DMS53 treated with DMSO at 0.1 percent for 48 hours (cell line): Measurements from ENCODE around the gene BACH2.

Source experiments
- DNase-seq: peaks from one replicate; lab custom pipeline; 2025; ENCODE audit not compliant: unreplicated experiment; lab: John Stamatoyannopoulos, UW

BACH2 gene

DNA sequence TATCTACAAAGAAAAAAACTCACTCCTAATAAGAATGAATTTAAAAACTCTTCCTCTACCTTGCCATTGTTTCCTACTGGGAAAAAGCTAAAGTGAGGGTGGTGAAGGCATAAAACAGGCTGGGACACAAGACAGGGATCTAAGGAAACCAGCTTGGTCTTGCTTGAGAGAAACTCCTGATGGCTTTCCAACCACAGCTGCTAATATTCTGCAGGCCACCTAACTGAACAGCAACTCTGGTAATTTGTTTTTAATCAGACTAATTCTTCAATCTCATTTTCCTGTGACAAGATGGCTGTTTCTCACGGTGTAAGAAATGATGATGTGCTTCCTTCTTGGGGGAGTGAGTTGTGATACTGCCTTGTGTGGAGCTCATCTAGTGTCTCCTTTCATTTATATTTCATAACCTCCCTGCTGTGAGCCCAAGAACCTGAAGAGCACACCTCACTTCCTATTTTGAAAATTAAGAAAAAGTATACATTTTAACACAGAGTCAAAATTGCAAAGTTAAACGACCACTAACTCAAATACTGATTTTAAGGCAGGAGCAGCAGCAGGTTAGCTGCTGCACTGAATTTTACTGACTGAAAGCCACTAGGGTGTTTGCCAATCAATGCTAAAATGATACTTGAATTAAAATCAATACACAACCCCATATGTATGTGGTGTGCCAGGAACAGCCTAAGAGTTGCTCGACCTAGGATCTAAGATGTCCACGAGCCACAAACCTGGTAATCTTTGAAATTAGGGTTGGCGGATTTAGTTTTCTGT lies 58.0 kb downstream of the BACH2 start:
- no peak for DNase-seq

DNA sequence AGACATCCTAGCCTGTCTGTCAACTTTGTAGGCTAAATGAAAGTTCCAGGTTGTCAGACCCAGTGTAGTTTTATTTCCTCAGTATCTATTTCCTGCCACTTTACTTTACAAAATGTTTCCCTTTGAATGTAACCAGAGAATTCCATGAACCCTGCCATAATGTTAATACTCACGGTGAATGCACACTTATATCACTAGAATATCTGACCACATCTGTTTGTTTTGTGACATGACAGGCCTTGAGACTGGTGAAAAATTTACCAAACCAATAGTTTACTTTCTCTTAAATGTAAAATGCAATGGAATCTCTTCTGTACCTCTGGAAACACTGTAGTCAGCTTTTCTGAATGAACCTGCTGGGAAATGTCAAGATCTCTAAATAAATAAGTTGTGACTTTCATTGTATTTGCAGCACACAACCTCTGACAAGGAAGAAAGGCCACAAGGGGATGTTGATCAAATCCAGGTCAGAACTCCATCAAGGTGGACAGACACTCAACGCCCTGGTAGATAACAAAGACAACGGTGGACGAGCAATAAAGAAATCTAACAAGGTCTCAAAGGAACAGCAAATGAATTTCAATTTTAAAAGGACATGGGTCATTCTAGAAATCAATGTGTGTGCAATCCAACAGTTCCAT lies 59.2 kb downstream of the BACH2 start:
- no peak for DNase-seq

DNA sequence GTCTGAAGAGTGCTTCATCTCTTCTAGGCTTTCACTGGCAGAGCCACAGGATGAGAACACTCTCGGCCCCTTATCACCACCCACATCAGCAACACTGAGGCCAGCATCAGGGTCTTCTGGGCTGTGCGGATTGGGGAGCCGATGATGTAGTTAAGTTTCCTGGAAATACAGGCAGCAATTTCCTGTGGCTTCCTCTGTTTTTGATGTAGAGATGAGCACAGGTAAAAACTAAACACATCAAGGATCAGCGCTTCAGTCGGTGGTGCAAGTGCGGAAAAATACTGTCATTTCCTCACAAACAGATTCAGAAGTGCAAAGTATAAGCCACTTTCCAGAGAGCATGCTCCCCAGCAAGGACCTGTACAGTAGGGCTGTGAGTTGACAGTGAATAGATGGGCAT lies 62.6 kb downstream of the BACH2 start:
- DNase-seq = no peak

DNA sequence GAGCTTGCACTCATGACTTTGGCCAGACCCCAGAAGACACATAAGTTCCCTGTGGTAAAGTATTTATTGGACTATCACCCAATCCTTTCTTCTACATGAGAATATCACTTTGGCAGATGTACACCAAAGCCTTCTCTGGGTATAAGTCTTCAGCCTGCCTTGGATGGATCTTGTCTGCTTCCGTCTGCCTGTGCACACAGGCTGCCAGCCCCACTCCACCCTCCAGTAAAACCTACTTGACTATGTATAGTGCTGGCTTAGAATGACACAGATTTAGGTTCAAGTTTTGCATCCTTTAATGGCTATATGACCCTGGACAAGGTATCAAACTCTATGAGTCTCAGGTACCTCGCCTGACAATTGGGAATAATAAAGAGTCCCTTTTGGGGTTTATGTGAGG lies 63.4 kb downstream of the BACH2 start:
- DNase-seq = no peak

DNA sequence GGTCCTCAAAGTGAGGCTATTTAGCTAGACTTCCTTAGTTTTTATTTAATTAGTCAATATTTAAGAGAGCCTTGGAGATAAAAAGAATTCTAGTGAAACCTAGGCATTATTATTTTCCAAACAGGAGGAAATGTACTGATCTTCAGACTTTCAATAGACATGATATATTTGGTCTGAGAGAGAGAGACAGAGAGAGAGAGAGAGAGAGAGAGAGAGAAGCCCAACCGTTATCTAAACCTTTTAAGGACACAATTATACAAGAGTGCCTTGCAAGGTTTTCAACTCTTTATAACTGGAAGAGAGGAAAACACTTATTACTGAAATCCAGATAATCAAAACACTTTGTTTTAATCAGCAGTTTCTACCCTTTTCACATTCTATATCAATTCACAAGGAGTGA lies 64.8 kb downstream of the BACH2 start:
- DNase-seq = no peak

DNA sequence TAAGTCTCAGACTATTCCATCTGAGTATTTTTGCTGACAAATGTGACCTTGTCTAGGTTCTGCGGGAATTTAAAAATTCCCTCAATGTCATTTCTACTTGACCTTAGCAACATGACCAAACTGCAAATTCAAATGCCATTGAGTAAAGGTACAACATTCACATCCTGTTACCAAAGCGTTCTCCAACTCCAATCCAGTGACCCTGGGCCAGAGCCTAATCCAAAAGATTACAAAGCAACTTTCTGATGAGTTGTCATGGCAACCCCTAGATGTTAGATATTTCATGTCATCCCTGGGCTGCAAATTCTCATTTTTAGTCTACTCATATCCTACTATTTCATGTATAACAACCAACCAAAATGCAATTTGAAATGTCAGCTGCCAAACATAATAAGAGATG lies 65.3 kb downstream of the BACH2 start:
- no peak for DNase-seq

DNA sequence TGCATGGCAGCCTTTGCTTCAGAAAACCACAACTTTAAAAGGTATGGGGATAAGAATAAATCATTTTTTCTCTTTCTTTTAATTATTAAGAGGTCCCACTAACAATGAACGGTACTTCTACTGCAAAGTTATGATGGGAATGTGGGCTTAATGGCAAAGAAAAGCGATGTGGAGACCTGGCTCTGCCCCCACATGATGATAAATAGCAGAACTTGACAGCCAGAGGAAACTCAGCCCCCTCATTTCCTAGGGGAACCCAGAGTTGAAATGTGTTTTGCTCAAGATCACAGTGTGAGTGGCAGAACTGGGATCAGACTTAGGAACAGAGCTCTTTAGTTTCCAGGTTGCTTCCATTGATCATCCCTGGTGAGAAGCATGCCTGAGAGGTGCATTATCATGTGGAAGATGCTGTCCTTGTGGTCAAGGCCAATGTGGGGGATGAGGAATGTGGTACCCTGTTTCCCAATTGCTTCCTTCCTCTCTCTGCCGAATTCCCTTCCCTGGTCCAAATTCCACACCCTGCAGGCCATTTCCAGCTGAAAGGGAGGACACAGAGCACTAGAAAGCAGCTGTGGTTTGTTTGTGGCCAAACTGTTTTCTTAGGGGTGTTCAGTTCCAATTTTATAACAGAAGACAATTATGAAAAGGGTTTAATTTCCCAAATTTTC lies 66.0 kb downstream of the BACH2 start:
- no peak for DNase-seq

DNA sequence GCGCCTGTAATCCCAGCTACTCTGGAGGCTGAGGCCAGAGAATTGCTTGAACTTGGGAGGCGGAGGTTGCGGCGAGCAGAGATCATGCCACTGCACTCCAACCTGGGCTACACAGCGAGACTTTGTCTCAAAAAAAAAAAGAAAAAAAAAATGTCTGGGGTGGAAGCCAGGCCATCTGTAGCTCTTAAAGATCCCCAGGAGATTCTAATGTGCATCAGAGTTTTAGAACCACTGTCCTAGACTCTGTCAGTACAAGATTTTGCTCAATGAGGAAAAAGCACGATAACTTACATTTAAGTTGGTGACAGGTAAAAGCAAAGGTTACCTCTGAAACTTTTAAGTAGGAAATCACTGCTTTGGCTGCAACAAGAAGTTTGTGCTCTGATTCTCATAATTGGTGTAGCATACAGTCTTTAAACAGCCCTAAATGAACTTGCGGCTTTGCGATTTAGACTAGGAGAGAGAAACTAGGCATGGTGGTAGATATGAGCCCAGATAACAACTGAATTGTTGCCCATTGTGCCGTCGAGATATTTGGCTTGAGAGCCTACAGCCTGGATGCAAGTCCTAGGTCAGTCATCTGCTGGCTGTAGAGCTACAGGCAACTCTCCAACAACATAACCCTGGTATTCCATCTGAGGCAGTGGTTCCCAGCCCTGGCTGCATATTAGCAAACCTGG lies 67.2 kb downstream of the BACH2 start:
- DNase-seq = no peak

DNA sequence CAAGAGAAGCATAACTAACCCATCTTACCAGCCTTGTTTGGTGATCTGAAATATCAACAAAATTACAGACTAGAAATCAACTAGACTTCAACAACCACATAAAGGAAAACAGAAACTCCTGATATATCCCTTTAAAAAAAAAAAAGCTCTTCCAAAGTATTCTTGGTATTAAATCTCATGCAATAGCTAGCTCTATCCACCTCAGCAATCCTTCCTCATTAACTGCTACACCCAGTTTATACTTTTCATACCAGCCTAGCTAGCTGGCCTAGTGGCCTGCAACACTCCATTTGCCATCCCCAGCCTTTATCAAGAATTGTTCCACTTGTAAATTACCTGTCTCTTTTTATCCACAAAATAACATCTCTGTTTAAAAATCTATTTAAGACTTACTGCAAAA lies 69.0 kb downstream of the BACH2 start:
- no peak for DNase-seq

DNA sequence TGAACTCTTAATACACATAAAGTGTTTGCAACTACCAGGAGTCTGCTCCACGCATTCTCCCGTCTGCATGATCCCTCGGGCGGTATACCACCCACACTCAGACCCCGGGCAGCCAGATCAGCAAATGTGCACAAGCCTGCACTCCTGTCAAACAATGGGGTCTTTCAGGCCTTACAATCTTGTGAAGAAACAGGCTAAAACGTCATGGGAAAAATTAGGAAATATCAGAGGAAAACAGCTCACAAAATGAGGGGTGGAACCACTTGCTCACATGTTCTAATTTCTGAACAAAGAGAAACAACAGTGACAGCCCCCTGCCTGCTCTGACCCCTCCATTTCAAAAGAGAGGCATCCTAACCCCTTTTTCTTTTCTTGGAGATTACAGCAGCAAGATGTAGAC lies 69.4 kb downstream of the BACH2 start:
- DNase-seq = no peak

DNA sequence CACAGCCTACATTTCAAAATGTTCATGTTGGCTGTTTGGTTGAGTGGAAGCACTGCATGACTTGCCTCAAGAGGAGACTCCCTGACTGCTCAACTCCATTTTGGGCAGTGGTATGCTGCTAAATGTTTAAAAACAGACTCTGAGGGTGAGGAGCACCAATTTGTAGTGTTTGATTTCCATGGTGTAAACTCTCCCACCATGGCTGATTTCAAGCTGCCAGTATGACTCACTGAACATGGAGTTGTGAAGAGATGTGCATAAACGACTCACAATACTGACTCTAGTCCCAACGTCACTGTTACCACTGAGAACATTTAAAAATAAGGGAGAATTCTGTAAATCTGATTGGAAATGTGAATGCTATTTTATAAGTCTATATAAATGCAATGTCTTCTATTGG lies 70.4 kb downstream of the BACH2 start:
- no peak for DNase-seq

DNA sequence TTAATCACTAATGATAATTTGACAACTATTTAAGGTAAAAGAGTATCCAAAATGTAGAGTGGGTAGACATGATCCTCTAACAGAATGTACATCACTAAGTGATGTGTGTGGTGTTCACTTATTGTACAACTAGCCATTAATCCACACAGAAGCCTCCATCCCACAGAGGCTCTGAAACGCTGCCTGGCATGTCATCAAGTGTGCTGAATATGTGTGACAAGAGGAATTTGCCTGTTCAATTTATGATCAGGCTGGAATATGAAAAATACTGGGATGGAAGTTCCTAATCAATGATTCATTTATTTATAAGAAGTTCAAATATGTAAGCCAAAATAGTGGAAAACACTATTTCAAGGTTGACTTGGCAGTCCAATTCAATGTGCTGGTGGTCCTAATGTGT lies 72.4 kb downstream of the BACH2 start:
- no peak for DNase-seq

DNA sequence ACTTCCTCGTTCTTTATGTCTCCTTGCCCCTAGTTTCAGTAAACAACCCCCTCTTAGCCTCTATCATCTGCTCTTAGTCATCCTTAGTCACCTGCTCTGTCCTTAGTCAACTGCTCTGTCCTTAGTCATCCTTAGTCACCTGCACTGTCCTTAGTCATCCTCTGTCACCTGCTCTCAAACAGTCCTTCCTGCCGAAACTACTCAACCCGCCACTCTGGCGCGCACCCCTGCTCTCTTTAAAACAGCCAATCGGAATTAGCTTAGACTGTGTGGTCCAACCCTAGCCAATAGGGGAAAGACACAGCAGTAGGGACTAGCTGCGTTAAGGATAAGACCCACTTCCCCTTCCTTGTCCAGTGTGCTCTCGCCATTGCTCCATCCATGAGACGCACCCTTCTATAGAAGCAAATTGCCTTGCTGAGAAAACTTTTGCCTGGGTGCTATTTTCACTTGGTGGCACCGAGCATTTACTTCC lies 73.9 kb downstream of the BACH2 start:
- DNase-seq = peak; percentile 88

DNA sequence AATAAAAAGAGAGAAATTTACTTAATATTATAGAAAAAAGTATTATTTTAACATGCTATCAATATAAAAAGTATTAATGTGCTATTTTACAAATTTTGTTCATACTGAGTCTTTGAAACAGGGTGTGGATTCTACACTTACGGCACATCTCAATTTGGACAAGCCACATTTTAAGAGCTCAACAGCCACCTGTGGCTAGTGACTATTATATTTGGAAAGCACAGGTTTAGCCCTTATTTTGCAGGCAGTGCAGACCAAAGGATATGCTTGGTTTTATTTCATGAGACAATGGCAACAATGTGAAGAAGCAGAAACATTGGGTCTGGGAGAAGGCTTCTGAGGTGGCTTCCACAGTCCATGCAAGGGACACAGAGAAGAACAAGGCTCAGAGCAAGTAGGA lies 74.6 kb downstream of the BACH2 start:
- no peak for DNase-seq

DNA sequence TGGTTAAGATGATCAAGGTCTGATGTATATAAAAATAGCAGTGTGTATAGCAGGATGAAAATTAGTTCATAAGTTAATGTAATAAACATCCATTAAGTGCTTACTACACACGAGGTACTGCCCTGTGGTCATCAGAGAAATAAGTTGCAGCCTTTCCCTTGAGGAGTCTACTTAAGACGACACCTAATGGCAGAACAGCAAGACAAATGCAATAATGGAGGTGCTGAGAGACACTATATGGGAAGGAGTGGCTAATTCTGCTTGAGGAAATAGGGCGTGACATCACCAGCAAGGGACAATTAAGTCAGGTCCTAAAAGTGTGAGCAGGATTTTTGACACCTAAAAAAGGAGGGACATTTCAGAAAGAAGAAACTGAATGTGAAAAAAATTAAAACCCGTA lies 75.2 kb downstream of the BACH2 start:
- DNase-seq = no peak

DNA sequence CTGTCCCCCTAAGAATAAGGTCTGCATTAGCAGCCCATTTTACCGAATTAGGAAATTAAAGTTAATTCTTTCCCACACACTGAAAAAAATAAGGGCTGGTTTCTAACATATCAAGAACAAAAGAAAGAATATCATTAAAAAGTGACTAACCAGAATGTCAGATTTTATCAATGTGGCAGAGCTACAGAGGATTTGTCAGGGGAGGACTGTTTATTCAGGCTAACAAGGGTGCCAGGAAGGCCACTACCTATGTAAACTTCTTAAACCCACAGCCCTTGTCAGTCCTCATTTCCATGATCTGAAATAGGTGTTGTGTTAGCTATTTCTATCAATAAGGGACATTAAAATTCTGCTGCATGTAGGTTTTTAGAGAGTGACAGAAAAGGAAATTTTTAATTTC lies 76.4 kb downstream of the BACH2 start:
- peak; percentile 15 for DNase-seq

DNA sequence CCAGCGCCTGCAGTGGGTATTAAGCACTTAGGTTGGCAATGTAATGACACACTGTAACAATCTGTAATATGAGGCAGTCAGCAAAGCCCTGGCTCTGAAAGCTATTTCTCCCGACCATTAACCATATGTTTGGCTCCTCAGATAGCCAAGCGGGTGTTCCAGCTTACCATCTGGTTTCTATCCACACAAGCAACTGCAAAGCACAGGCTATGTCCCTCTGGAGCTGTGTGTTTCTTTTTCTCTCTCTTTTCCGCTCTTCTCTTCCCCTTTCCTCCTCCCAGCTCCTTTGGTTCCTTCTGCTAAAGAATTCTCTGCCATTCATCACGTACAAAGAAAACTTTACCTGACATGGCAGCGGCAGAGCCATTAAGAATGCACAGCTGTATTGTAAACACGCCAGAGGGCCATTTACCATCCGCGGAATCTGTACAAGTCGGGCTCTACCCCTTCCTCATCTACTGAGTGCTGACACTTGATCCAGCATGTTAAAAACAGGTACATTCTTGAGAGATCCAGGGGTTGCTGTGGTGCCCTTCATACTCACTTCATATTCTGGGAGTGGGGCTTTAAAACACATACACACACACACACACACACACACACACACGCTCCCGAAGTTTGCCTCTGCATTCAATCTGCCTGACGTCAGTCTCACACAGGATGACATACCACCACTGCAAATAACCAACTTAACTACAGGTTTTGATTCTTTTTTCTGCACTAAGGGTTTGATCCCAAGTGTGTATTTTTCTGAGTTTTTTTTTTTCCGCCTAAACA lies 77.2 kb downstream of the BACH2 start:
- peak; percentile 61 for DNase-seq

DNA sequence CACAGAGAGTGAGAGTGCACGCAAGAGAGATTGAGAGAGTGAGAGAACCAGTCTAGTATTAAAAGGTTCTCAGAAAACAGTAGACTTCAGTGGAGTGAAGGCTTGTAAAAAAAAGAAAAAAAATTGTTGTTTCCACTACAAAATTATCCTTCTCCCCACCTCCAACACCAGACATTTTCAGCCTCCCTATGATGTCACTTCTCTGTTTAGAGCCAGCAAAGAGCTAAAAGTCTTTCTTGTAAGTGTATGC lies 77.8 kb downstream of the BACH2 start:
- DNase-seq = no peak

DNA sequence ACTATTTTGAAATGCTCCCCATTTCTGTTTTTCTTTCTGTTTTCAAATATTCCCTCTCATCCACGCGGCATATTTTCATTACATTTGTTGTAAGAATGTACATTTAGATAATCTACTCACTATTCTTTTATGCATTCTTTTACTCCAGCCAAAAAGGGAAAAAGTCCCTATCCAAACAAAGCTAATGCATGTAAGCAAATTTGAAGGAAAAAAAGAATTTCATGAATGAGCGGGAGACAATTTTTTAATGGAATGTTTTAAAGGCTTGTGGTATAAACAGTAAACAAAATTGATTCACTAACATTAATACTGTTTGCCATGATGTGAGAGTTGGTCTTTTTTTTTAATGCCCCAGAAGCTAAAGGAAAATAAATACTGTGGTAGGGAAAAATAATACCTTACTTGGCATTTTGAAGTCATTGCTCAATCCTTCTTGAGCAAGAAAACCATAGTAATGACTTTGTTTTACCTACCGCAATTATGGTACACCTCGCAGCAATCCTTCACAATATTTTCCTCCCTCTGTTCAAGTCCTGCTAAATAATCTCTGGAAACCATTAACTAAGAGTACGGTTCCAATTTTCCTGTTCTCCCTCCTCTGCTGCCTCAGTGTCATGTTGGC lies 79.0 kb downstream of the BACH2 start:
- no peak for DNase-seq

DNA sequence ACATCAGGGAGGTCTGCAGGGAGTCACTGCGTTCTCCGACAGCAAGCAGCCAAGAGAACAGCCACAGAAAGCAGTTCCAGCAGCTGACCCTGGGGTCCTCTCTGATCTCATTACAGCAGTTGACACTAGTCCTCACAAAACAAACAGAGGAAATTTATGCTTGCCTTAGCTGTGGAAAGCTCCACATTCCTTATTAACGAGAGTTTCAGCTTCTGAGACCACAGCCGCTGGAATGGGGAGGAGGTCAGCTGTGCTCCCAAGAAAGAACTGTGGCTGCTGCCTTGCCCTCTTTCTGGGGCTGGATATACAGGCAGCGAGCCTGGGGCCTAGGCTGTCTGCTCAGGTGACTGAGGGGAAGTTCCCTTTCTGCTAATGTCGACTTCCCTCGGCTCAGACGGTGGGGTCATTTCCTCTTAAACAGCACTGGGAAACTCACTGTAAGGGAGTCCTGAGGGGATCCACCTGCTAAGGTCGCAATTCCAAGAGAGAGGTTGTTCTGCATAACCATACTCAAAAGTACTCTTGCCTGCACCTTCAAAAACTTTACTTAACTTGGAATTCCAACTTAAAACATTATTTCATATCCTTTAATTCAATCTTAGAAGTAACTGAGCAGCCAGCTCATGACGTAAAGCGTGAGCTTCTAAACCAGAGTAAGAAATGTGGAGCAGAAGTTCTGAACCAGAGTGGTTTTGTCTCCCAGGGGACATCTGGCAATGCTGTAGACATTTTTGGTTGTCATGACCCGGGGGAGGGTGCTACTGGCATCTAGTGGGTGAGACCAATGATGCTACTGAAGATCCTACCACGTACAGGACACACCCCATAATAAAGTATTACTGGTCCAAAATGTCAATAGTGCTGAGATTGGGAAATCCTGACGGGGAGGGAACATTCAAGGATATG lies 80.3 kb downstream of the BACH2 start:
- DNase-seq = no peak
